ENCODE data around the gene CFAP70. TPM values are rescaled to one million over a fixed set of nuclear protein-coding genes. Genes with fewer than 3 reads are reported as not detected.

Gene CFAP70
- polyA plus RNA-seq, 3 donors = 11.7 to 28.7 (median 22.6) TPM

- DNase-seq = no peak
Observed at GRCh38 chr10:73217628-73218027, 141.0 kb downstream of the CFAP70 start.

DNA sequence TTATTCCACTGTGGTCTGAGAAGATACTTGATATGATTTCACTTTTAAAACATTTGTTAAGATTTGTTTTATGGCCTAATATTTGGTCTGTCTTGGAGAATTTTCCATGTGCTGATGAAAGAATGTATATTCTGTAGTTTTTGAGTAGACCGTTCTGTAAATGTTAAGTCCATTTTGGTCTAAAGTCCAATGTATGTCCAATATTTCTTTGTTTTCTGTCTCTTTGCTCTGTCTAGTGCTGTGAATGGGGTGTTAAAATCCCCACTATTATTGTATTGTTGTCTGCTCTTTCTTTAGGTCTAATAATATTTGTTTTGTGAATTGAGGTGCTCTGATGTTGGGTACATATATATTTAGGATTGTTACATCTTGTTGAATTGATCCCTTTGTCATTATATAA, 142.9 kb downstream of the CFAP70 start:
- no peak for DNase-seq

- no peak for DNase-seq
Observed at GRCh38 chr10:73211106-73211811, 147.4 kb downstream of the CFAP70 start.

DNA sequence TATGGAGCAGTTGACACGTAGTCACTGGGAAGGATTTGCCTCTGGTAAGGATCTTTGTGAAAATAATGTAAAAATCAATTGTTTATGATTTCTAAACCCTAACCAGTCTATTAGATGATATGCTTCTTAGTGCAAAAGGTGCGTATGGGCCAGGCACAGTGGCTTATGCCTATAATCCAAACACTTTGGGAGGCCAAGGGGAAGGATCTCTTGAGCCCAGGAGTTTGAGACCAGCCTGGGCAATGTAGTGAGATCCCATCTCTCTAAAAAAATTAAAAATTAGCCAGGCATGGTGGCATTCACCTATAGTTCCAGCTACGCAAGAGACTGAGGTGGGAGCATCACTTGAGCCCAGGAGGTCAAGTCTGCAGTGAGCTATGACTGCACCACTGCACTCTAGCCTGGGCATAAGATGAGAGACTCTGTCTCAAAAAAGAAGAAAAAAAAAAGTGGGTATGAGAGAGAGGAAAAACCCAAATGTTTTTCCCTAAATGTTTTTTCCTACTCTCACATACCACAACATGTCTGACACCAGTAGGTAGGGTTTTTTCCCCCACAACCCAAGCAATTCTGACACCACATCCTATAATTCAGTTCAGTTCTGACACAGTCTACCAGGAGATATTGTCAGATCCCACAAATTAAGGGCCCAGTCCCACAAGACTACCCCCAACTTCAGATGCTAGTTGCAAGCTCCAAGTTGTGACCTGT, 148.1 kb downstream of the CFAP70 start:
- no peak for DNase-seq

DNA sequence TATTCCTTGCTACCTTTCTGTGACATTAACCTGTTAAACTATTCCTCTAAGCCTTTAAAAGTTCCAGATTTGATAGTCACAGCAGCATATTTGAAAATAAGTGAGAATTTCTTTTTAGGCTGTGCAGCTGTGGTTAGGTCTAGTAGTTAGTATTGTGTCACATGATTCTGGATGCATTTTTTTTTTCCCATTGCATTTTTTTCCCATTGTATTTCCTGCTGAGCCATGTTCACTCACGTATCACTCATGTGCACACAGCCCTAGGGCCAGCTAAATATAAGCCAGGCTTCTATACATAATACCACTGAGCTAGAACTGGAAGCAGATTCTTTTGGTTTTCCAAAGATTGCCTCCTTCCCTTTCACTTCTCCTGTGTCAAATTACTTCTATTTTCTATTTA, 149.0 kb downstream of the CFAP70 start:
- no peak for DNase-seq

- DNase-seq = no peak
Observed at GRCh38 chr10:73207883-73208282, 150.8 kb downstream of the CFAP70 start.

DNA sequence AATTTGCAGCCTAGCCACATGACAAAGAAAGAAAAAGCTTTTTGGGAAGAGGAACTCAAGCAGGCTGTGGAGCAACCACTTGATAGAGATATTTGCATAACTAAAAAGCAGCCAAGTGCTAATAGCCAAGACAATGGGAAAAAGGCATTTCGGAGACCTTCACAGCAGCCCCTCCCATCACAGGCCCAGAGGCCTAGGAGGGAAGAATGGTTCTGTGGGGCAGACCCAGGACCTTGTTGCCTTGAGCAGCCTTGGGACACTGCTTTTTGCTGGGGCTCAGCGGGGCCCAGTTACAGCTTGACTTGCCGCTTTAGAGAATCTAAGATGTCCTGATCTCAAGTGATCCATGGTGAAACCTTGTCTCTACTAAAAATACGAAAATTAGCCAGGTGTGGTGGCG, 152.3 kb downstream of the CFAP70 start:
- no peak for DNase-seq

DNA sequence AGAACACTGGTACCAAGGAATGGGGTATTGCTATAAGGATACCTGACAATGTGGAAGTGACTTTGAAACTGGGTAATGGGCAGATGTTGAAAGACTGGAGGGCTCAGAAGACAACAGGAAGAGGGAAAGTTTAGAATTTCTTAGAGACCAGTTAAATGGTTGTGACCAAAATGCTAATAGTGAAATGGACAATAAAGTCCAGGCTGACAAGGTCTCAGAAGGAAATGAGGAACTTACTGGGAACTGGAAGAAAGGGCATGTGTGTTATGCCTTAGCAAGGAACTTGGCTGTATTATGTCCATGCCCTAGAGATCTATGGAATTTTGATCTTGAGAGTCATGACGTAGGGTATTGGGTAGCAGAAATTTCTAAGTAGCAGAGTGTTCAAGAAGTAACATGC, 152.8 kb downstream of the CFAP70 start:
- no peak for DNase-seq

- no peak for DNase-seq
Observed at GRCh38 chr10:73205081-73205480, 153.6 kb downstream of the CFAP70 start.

Other genes starting within 250 kb of the CFAP70 start
- 10 to 100 TPM in 1 of 3 donors, 1 to 10 TPM in 2; 4.1 to 10.4 (median 9.1) TPM for gene NUDT13, start 248.4 kb downstream of the CFAP70 start, polyA plus RNA-seq (ENCODE audit: insufficient read length in 3 of 3)
- 10 to 100 TPM; 34.7 to 38.0 (median 35.1) TPM for gene ECD, start 190.9 kb downstream of the CFAP70 start, polyA plus RNA-seq (ENCODE audit: insufficient read length in 3 of 3)
- gene FAM149B1, start 190.7 kb downstream of the CFAP70 start, polyA plus RNA-seq (ENCODE audit: insufficient read length in 3 of 3) = 10 to 100 TPM; 34.5 to 59.1 (median 51.8) TPM
- gene DNAJC9, start 111.6 kb downstream of the CFAP70 start, polyA plus RNA-seq (ENCODE audit: insufficient read length in 3 of 3) = 10 to 100 TPM; 32.6 to 37.6 (median 37.2) TPM
- gene MRPS16, start 106.2 kb downstream of the CFAP70 start, polyA plus RNA-seq (ENCODE audit: insufficient read length in 3 of 3) = 10 to 100 TPM; 82.6 to 89.3 (median 83.0) TPM
- 10 to 100 TPM; 84.4 to 89.7 (median 88.0) TPM for gene ANXA7, start 55.2 kb upstream of the CFAP70 start, polyA plus RNA-seq (ENCODE audit: insufficient read length in 3 of 3)
- gene MSS51, start 74.7 kb upstream of the CFAP70 start, polyA plus RNA-seq (ENCODE audit: insufficient read length in 3 of 3) = 1 to 10 TPM; 1.2 to 4.9 (median 4.6) TPM
- gene PPP3CB, start 137.2 kb upstream of the CFAP70 start, polyA plus RNA-seq (ENCODE audit: insufficient read length in 3 of 3) = 10 to 100 TPM; 58.0 to 67.0 (median 61.3) TPM
- gene USP54, start 232.5 kb upstream of the CFAP70 start, polyA plus RNA-seq (ENCODE audit: insufficient read length in 3 of 3) = 10 to 100 TPM; 30.0 to 51.1 (median 44.9) TPM